Measurements from ENCODE around the gene ADPRM. TPM values are rescaled to one million over a fixed set of nuclear protein-coding genes. Genes with fewer than 3 reads are reported as not detected.
"Not testable (repeated sequence)": the region's sequence is repeated elsewhere in the genome, so short reads cannot be mapped to it uniquely, and the experiment has no call there.

Gene ADPRM
- total RNA-seq, 1 donor from 2014 or later, result 7.9 TPM

DNA sequence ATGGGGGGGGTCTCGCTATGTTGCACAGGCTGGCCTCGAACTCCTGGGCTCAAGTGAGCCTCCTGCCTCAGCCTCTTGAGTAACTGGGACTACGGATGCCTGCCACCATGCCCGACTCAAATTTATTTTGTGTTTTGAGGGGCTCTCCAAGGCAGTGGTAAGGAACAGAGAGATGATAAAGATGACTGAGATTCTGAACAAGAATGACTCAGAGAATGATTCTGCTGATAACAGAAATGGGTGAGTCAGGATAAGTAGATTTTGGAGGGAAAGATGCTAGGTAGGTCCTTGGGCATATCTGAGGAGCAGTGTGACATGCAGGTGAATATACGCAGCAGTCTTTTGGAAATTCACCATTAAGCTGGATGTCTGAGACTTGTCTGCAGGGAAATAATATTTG is 29.8 kb downstream of the ADPRM start:
- Mint-ChIP-seq H3K27ac (ENCODE audit: unreplicated experiment) (no peak overlapping the region), H3K4me3 (ENCODE audit: unreplicated experiment) (peak overlapping the region; percentile 44), H3K36me3 (ENCODE audit: unreplicated experiment) (no peaks in the 10 kb centered on the region), H3K9me3 (ENCODE audit: unreplicated experiment) (peaks cover 4% of the 10 kb centered on the region), H3K4me1 (ENCODE audit: low read depth, unreplicated experiment) (peaks cover 4% of the 10 kb centered on the region), H3K27me3 (ENCODE audit: unreplicated experiment) (no peaks in the 10 kb centered on the region)
- TF ChIP-seq, protein P1, sequence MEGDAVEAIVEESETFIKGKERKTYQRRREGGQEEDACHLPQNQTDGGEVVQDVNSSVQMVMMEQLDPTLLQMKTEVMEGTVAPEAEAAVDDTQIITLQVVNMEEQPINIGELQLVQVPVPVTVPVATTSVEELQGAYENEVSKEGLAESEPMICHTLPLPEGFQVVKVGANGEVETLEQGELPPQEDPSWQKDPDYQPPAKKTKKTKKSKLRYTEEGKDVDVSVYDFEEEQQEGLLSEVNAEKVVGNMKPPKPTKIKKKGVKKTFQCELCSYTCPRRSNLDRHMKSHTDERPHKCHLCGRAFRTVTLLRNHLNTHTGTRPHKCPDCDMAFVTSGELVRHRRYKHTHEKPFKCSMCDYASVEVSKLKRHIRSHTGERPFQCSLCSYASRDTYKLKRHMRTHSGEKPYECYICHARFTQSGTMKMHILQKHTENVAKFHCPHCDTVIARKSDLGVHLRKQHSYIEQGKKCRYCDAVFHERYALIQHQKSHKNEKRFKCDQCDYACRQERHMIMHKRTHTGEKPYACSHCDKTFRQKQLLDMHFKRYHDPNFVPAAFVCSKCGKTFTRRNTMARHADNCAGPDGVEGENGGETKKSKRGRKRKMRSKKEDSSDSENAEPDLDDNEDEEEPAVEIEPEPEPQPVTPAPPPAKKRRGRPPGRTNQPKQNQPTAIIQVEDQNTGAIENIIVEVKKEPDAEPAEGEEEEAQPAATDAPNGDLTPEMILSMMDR (IDR thresholded peaks at IDR 0.05; ENCODE audit: partially characterized antibody, unreplicated experiment), result no peak
- no peak for DNase-seq

DNA sequence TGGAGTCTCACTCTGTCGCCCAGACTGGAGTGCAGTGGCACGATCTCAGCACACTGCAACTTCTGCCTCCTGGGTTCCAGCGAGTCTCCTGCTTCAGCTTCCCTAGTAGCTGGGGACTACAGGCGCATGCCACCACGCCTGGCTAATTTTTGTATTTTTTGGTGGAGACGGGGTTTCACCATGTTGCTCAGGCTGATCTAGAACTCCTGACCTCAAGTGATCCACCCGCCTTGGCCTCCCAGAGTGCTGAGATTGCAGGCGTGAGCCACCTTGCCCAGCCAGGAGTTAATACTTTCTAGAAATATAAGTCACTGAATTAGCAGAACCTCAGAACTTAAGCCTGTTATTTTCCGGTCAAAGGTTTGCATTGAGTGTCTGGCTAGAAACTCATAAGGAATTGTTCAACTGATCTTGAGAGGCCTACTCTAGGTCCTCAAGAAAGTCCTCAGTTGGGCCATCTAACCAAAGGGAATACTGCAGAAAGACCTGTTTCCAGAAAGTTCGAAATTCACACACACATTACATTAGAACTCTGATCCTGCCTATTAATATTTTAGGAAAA is 31.0 kb downstream of the ADPRM start:
- Mint-ChIP-seq H3K9me3 (ENCODE audit: unreplicated experiment) (peaks cover 4% of the 10 kb centered on the region), H3K4me3 (ENCODE audit: unreplicated experiment) (no peak overlapping the region), H3K27ac (ENCODE audit: unreplicated experiment) (no peak overlapping the region), H3K36me3 (ENCODE audit: unreplicated experiment) (no peaks in the 10 kb centered on the region), H3K4me1 (ENCODE audit: low read depth, unreplicated experiment) (peaks cover 4% of the 10 kb centered on the region), H3K27me3 (ENCODE audit: unreplicated experiment) (no peaks in the 10 kb centered on the region)
- TF ChIP-seq, protein P1 (IDR thresholded peaks at IDR 0.05; ENCODE audit: partially characterized antibody, unreplicated experiment), result no peak
- no peak for DNase-seq

DNA sequence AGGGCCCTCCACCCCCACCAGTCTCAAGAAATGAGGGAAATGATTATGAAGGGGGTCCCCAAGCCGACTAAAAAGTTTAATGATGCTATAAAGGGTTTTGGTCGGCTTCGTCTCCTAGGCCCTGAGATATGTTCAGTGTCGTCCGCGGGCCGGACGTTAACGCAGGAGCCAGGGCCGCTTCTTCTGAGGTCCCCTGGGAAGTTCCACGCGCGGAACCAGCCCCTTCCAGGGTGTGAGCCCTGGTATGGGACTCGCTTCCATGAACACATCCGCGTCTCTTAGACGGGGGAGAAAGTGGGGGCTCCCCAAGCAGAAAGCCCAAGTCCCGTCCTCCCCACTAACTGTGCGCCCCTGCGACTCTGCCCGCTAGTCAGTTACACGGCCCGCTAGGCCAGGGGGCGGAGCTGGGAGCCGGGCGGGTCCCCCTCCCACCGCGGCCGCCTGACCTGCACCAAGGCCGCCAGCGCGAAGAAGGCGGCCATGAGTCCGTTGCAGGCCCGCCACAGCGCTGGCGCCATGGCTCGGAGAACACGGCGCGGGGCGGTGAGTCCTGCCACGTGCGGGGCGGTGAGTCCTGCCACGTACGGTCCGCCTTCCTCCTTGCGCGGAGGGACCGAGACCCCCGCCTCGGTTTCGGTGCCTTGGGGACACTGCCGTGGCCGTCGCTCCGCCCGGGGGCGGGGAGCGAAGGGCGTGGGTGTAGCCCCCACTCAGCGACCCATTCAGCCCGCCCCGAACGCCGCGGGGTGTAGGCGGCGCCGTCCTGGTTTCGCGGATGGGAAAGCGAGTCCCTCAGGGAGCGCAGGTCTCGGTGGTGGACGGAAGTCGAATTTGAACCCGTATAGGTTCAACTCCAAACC is 32.2 kb downstream of the ADPRM start, which contains the start of gene TMEM220:
TMEM220 (minus strand) TSS at position 690 of the 860 bp plus-strand sequence; CDS start at position 518, 172 bp downstream.
- peak within 1 kb of the TSS; percentile 85 for H3K27ac Mint-ChIP-seq (ENCODE audit: unreplicated experiment)
- H3K9me3 Mint-ChIP-seq (ENCODE audit: unreplicated experiment), result peaks cover 4% of the 10 kb centered on the region
- peak within 1 kb of the TSS; percentile 93 for H3K4me3 Mint-ChIP-seq (ENCODE audit: unreplicated experiment)
- H3K36me3 Mint-ChIP-seq (ENCODE audit: unreplicated experiment), result no peaks in the 10 kb centered on the region
- peaks cover 3% of the 10 kb centered on the region for H3K27me3 Mint-ChIP-seq (ENCODE audit: unreplicated experiment)
- H3K4me1 Mint-ChIP-seq (ENCODE audit: low read depth, unreplicated experiment), result peaks cover 4% of the 10 kb centered on the region
- peak; percentile 85 for DNase-seq
- TF ChIP-seq, protein P1 (IDR thresholded peaks at IDR 0.05; ENCODE audit: partially characterized antibody, unreplicated experiment), result no peak

DNA sequence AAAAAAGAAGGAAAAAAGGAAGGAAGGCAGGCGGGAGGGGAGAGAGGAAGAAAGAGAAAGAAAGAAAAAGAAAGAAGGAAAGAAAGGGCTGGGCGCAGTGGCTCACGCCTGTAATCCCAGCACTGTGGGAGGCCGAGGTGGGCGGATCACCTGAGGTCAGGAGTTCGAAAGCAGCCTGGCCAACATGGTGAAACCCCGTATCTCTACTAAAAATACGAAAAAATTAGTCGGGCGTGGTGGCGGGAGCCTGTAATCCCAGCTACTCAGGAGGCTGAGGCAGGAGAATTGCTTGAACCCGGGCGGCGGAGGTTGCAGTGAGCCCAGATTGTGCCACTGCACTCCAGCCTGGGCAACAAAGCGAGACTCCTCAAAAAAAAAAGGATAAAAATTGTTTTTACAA is 32.9 kb downstream of the ADPRM start:
- not testable (repeated sequence) for H3K4me1 Mint-ChIP-seq (ENCODE audit: low read depth, unreplicated experiment); H3K9me3 Mint-ChIP-seq (ENCODE audit: unreplicated experiment); H3K36me3 Mint-ChIP-seq (ENCODE audit: unreplicated experiment); H3K27me3 Mint-ChIP-seq (ENCODE audit: unreplicated experiment); DNase-seq
- H3K27ac Mint-ChIP-seq (ENCODE audit: unreplicated experiment), result peak overlapping the region; percentile 85
- H3K4me3 Mint-ChIP-seq (ENCODE audit: unreplicated experiment), result peak overlapping the region; percentile 93

DNA sequence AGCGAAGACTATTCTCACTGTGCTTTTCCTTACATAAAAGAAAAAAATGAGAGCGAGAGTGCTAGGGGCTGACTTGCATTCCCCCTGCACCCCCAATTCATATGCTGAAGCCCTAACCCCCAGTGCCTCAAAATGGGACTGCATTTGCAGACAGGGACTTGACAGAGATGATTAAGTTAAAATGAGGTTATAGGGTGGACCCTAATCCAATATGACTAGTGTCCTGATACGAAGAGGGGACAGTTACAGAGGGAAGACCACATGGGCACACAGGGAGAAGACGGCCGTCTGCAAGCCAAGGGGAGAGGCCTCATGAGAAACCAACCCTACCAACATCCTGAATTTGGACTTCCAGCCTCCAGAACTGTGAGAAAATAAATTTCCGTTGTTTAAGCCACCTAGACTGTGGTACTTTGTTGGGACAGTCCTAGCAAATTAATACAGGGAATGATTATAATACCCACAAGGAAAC is 34.0 kb downstream of the ADPRM start:
- peaks cover 4% of the 10 kb centered on the region for H3K9me3 Mint-ChIP-seq (ENCODE audit: unreplicated experiment)
- no peaks in the 10 kb centered on the region for H3K36me3 Mint-ChIP-seq (ENCODE audit: unreplicated experiment)
- TF ChIP-seq, protein P1 (IDR thresholded peaks at IDR 0.05; ENCODE audit: partially characterized antibody, unreplicated experiment), result no peak
- H3K27ac Mint-ChIP-seq (ENCODE audit: unreplicated experiment), result no peak overlapping the region
- H3K27me3 Mint-ChIP-seq (ENCODE audit: unreplicated experiment), result peaks cover 3% of the 10 kb centered on the region
- peaks cover 4% of the 10 kb centered on the region for H3K4me1 Mint-ChIP-seq (ENCODE audit: low read depth, unreplicated experiment)
- no peak for DNase-seq
- no peak overlapping the region for H3K4me3 Mint-ChIP-seq (ENCODE audit: unreplicated experiment)

DNA sequence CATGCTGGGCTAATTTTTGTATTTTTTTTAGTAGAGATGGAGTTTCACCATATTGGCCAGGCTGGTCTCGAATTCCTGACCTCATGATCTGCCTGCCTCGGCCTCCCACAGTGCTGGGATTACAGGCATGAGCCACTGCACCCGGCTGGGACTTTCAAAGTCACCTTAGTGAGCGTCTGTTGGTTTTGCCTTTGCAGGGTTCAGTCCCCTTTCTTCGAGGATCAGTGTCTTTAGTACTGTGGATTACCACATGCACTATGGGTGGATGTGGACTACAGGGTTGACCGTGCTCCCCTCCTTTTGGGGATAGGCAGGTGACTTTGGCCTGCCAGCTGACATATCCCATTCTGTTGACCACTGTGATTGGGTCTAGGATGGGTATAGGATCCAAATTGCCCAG is 34.7 kb downstream of the ADPRM start:
- H3K4me1 Mint-ChIP-seq (ENCODE audit: low read depth, unreplicated experiment); H3K4me3 Mint-ChIP-seq (ENCODE audit: unreplicated experiment); H3K36me3 Mint-ChIP-seq (ENCODE audit: unreplicated experiment); H3K27ac Mint-ChIP-seq (ENCODE audit: unreplicated experiment); H3K27me3 Mint-ChIP-seq (ENCODE audit: unreplicated experiment); H3K9me3 Mint-ChIP-seq (ENCODE audit: unreplicated experiment); DNase-seq: not testable (repeated sequence)

Measured in glutamatergic neuron (in vitro differentiated cells).